Mammary epithelial cell (primary cell): ENCODE measurements around the gene PCK2.

Source experiments
- CTCF ChIP-seq, 2 donors: IDR thresholded peaks in 1 of 2; conservative IDR thresholded peaks in 1 of 2; 2 replicates each; pipeline ENCODE4 v1.5.1; 2011 to 2012; ENCODE audit warnings: inconsistent platforms in 2 of 2, low read length in 2 of 2, mild to moderate bottlenecking in 2 of 2, control low read depth in 1 of 2, low read depth in 1 of 2; ENCODE audit not compliant: insufficient read depth in 1 of 2; ENCODE audit errors: extremely low read depth in 1 of 2
- EZH2 ChIP-seq: IDR thresholded peaks from 2 replicates; pipeline ENCODE4 v1.6.1; 2012; ENCODE audit warnings: low read length, inconsistent platforms, borderline replicate concordance

- TF ChIP-seq CTCF (conservative IDR thresholded peaks at IDR 0.05 in 1 of 2, IDR thresholded peaks at IDR 0.05 in 1 of 2; ENCODE audit: extremely low read depth in 1 of 2, insufficient read depth in 1 of 2, low read depth in 1 of 2, low read length in 2 of 2): no peak
- TF ChIP-seq EZH2: no peak
These were observed 39.8 kb upstream of the PCK2 start for GRCh38 chr14:24054324-24054641.
